Calu3 (cell line): ENCODE results near the gene PI4KA. TPM values are rescaled to one million over a fixed set of nuclear protein-coding genes. Genes with fewer than 3 reads are reported as not detected.

Experiments
- BruUV-seq: library from RNA; stranded (reverse); fragments of 400-500 nt; replicated peaks from 2 replicates; lab custom pipeline; 2021; lab: Mats Ljungman, UMichigan
- CTCF ChIA-PET: fragments of 300-600 bp; sonication (Branson Sonifier 250); formaldehyde crosslinking; loops from one replicate; lab custom pipeline; 2022; ENCODE audit warnings: antibody characterized with exemption; lab: Charles Lee
- DNase-seq: peaks from one replicate; pipeline ENCODE4 v3.0.0; 2022
- H3K27ac Mint-ChIP-seq: one replicate; pipeline ENCODE4 v1.8.0; 2022; ENCODE audit warnings: mixed read lengths; ENCODE audit not compliant: unreplicated experiment
- H3K27me3 Mint-ChIP-seq: one replicate; pipeline ENCODE4 v1.8.0; 2022; ENCODE audit warnings: mixed read lengths; ENCODE audit not compliant: unreplicated experiment
- H3K36me3 Mint-ChIP-seq: one replicate; pipeline ENCODE4 v1.8.0; 2022; ENCODE audit warnings: mild to moderate bottlenecking, moderate library complexity, mixed read lengths; ENCODE audit not compliant: insufficient read depth, unreplicated experiment
- H3K4me1 Mint-ChIP-seq: one replicate; pipeline ENCODE4 v1.8.0; 2022; ENCODE audit warnings: mild to moderate bottlenecking, low read depth, mixed read lengths; ENCODE audit not compliant: unreplicated experiment
- H3K4me3 Mint-ChIP-seq: one replicate; pipeline ENCODE4 v1.8.0; 2022; ENCODE audit warnings: mild to moderate bottlenecking, low read depth, moderate library complexity, mixed read lengths; ENCODE audit not compliant: unreplicated experiment
- H3K9me3 Mint-ChIP-seq: one replicate; pipeline ENCODE4 v1.8.0; 2022; ENCODE audit warnings: low read depth, mixed read lengths; ENCODE audit not compliant: unreplicated experiment
- CTCF ChIP-seq: fragments of 200-600 bp; IDR thresholded peaks from one replicate; pipeline ENCODE4 v1.8.0; 2022; ENCODE audit warnings: antibody characterized with exemption; ENCODE audit not compliant: unreplicated experiment
- intact Hi-C: fragments of 100-400 bp; cut with micrococcal nuclease; formaldehyde crosslinking; loops from one replicate; pipeline ENCODE4 v1.10.0; 2022; ENCODE audit not compliant: unreplicated experiment
- total RNA-seq: library from RNA; stranded (reverse); gene quantifications from 2 replicates; pipeline ENCODE4 v1.2.3, GENCODE V29; 2022

The PI4KA gene
- total RNA-seq, 1 experiment from 2014 or later: 77.9 TPM

- Mint-ChIP-seq H3K4me1 (no peaks in the 10 kb centered on the region), H3K27ac (no peak overlapping the region), H3K36me3 (peaks cover 25% of the 10 kb centered on the region), H3K4me3 (no peak overlapping the region), H3K27me3 (no peaks in the 10 kb centered on the region), H3K9me3 (peaks cover 2% of the 10 kb centered on the region)
- no peak for TF ChIP-seq CTCF
- no peak for DNase-seq
- BruUV-seq: no TSS peak
- intact Hi-C loops: no loop called here
- CTCF ChIA-PET: no interaction called here
Measured at GRCh38 chr22:20744456-20744855, 114.2 kb downstream of the PI4KA start.

GRCh38 chr22:20742764-20743163 is 115.8 kb downstream of the PI4KA start:
- intact Hi-C loops: no loop called here

GRCh38 chr22:20741634-20742581 is 116.7 kb downstream of the PI4KA start:
- no TSS peak for BruUV-seq
- no peak overlapping the region for H3K4me3 Mint-ChIP-seq
- peaks cover 29% of the 10 kb centered on the region for H3K36me3 Mint-ChIP-seq
- peak; percentile 59 for DNase-seq
- no peaks in the 10 kb centered on the region for H3K27me3 Mint-ChIP-seq
- CTCF ChIA-PET: interaction anchor here (0.8 to 1.7 kb wide), 4 partner anchors 9 to 42 kb away, joined by 4 to 6 read pairs (median 4); no protein-coding TSS in a partner anchor
- H3K27ac Mint-ChIP-seq: no peak overlapping the region
- peak; percentile 72 for TF ChIP-seq CTCF
- intact Hi-C loops: loop anchor here (2.0 kb wide), 1 partner anchor 135 kb away; no protein-coding TSS in a partner anchor
- H3K4me1 Mint-ChIP-seq: no peaks in the 10 kb centered on the region
- peaks cover 2% of the 10 kb centered on the region for H3K9me3 Mint-ChIP-seq

More at GRCh38 chr22:20742764-20743163, 115.8 kb downstream of the PI4KA start:
- Mint-ChIP-seq H3K4me1 (no peaks in the 10 kb centered on the region), H3K27me3 (no peaks in the 10 kb centered on the region), H3K9me3 (peaks cover 2% of the 10 kb centered on the region), H3K36me3 (peaks cover 37% of the 10 kb centered on the region), H3K27ac (no peak overlapping the region), H3K4me3 (no peak overlapping the region)
- CTCF ChIA-PET: interaction anchor here (0.7 to 1.7 kb wide), 4 partner anchors 8 to 219 kb away, joined by 3 to 6 read pairs (median 4); no protein-coding TSS in a partner anchor
- TF ChIP-seq CTCF: no peak
- no TSS peak for BruUV-seq
- no peak for DNase-seq

GRCh38 chr22:20741008-20741633 is 117.5 kb downstream of the PI4KA start:
- Mint-ChIP-seq H3K27me3 (no peaks in the 10 kb centered on the region), H3K4me3 (no peak overlapping the region), H3K4me1 (no peaks in the 10 kb centered on the region), H3K27ac (no peak overlapping the region), H3K9me3 (peaks cover 2% of the 10 kb centered on the region), H3K36me3 (peaks cover 24% of the 10 kb centered on the region)
- intact Hi-C loops: loop anchor here (2.0 kb wide), 1 partner anchor 134 kb away; no protein-coding TSS in a partner anchor
- TF ChIP-seq CTCF: no peak
- CTCF ChIA-PET: interaction anchor here (0.6 to 1.7 kb wide), 4 partner anchors 9 to 165 kb away, joined by 3 to 6 read pairs (median 4); no protein-coding TSS in a partner anchor
- DNase-seq: no peak
- BruUV-seq: no TSS peak
